HG03175 (cell line): ENCODE results near the gene SCN4B.

Source experiments
- ATAC-seq: cut with Tn5 transposase; IDR thresholded peaks from one replicate; pipeline ENCODE4 v1.9.1; 2021; ENCODE audit warnings: mild to moderate bottlenecking, moderate library complexity; ENCODE audit not compliant: unreplicated experiment

Gene SCN4B

GRCh38 chr11:118154641-118155040 lies 2.0 kb upstream of the SCN4B start:
- no peak for ATAC-seq

- ATAC-seq: no peak
These were observed 1.4 kb upstream of the SCN4B start for GRCh38 chr11:118153976-118154375.

- ATAC-seq: no peak
These were observed 893 bp upstream of the SCN4B start for GRCh38 chr11:118153516-118153915.

- ATAC-seq: no peak
These were observed 537 bp downstream of the SCN4B start for GRCh38 chr11:118152020-118152551.

GRCh38 chr11:118151431-118151830 lies 1.2 kb downstream of the SCN4B start:
- ATAC-seq: no peak

- ATAC-seq: no peak
These were observed 3.1 kb downstream of the SCN4B start for GRCh38 chr11:118149493-118149892.

- ATAC-seq: no peak
These were observed 3.8 kb downstream of the SCN4B start for GRCh38 chr11:118148856-118149255.

GRCh38 chr11:118148240-118148639 lies 4.4 kb downstream of the SCN4B start:
- no peak for ATAC-seq

GRCh38 chr11:118147502-118147901 lies 5.1 kb downstream of the SCN4B start:
- no peak for ATAC-seq

- ATAC-seq: no peak
These were observed 6.1 kb downstream of the SCN4B start for GRCh38 chr11:118146554-118146953.

- peak; percentile 81 for ATAC-seq
These were observed 7.1 kb downstream of the SCN4B start for GRCh38 chr11:118145285-118146227.

- ATAC-seq: no peak
These were observed 8.0 kb downstream of the SCN4B start for GRCh38 chr11:118144301-118145268.

- no peak for ATAC-seq
These were observed 8.9 kb downstream of the SCN4B start for GRCh38 chr11:118143661-118144185.

GRCh38 chr11:118142809-118143208 lies 9.8 kb downstream of the SCN4B start:
- ATAC-seq: no peak

- no peak for ATAC-seq
These were observed 10.5 kb downstream of the SCN4B start for GRCh38 chr11:118142081-118142480.

GRCh38 chr11:118139578-118139977 lies 13.0 kb downstream of the SCN4B start:
- no peak for ATAC-seq

GRCh38 chr11:118138839-118139420 lies 13.7 kb downstream of the SCN4B start:
- ATAC-seq: no peak

GRCh38 chr11:118136801-118137200 lies 15.8 kb downstream of the SCN4B start:
- no peak for ATAC-seq

- ATAC-seq: no peak
These were observed 16.3 kb downstream of the SCN4B start for GRCh38 chr11:118136341-118136740.

GRCh38 chr11:118135796-118136165 lies 16.8 kb downstream of the SCN4B start:
- ATAC-seq: no peak
